SU-DHL-6 (cell line): ENCODE data around the gene RIN1.

Source experiments
- H2AFZ ChIP-seq: fragments of 200-600 bp; sonication (generic); 2 replicates; pipeline ENCODE4 v1.6.1; 2014; ENCODE audit warnings: low read depth, mild to moderate bottlenecking, moderate library complexity, mixed read lengths, antibody characterized with exemption, low read length; ENCODE audit not compliant: severe bottlenecking
- H3F3A ChIP-seq: fragments of 200-600 bp; shearing (Covaris generic); 2 replicates; pipeline ENCODE4 v1.6.0; 2016; ENCODE audit warnings: antibody characterized with exemption, mild to moderate bottlenecking; ENCODE audit not compliant: insufficient read depth
- H3K27ac ChIP-seq: fragments of 200-600 bp; sonication (generic); 2 replicates; pipeline ENCODE4 v1.5.1; 2016; ENCODE audit warnings: low read depth, mild to moderate bottlenecking, low read length, moderate library complexity, mixed read lengths
- H3K27me3 ChIP-seq: fragments of 200-600 bp; sonication (generic), shearing (Covaris generic); 2 replicates; pipeline ENCODE4 v1.6.0; 2014; ENCODE audit warnings: mild to moderate bottlenecking, low read length
- H3K36me3 ChIP-seq: fragments of 200-600 bp; sonication (generic); 2 replicates; pipeline ENCODE4 v1.6.1; 2014; ENCODE audit warnings: mild to moderate bottlenecking, low read length, mixed read lengths
- H3K4me2 ChIP-seq: fragments of 300-600, 200-600 bp; shearing (Covaris generic), sonication (generic); 2 replicates; pipeline ENCODE4 v1.6.0; 2014; ENCODE audit warnings: low read length, low read depth, mild to moderate bottlenecking; ENCODE audit not compliant: poor library complexity, severe bottlenecking
- H3K4me3 ChIP-seq: fragments of 200-600 bp; sonication (generic); 2 replicates; pipeline ENCODE4 v1.5.1; 2014; ENCODE audit warnings: antibody characterized with exemption, low read length, mild to moderate bottlenecking, mixed read lengths; ENCODE audit not compliant: insufficient read depth, poor library complexity, severe bottlenecking
- H3K79me2 ChIP-seq: fragments of 200-600 bp; sonication (generic); 2 replicates; pipeline ENCODE4 v1.6.1; 2014; ENCODE audit warnings: mild to moderate bottlenecking, low read length, moderate library complexity; ENCODE audit not compliant: insufficient read depth
- H3K9ac ChIP-seq: fragments of 200-600 bp; sonication (generic); 2 replicates; pipeline ENCODE4 v1.7.0; 2014; ENCODE audit warnings: mild to moderate bottlenecking, low read length
- H3K9me2 ChIP-seq: fragments of 200-600 bp; sonication (generic); replicated peaks from 2 replicates; pipeline ENCODE4 v1.6.1; 2014; ENCODE audit warnings: low read length; ENCODE audit not compliant: insufficient read depth
- H3K9me3 ChIP-seq: fragments of 200-600 bp; sonication (generic); 2 replicates; pipeline ENCODE4 v1.6.1; 2014; ENCODE audit warnings: low read length, mixed read lengths; ENCODE audit not compliant: insufficient read depth
- H4K20me1 ChIP-seq: fragments of 200-600 bp; sonication (generic); 2 replicates; pipeline ENCODE4 v1.6.1; 2014; ENCODE audit warnings: low read depth, mild to moderate bottlenecking, antibody characterized with exemption, low read length, moderate library complexity, mixed read lengths
- CTCF ChIP-seq: fragments of 200-600 bp; sonication (generic); IDR thresholded peaks from one replicate; pipeline ENCODE4 v1.5.1; 2017; ENCODE audit warnings: antibody characterized with exemption, mild to moderate bottlenecking, low read length, moderate library complexity; ENCODE audit not compliant: insufficient read depth, poor library complexity, severe bottlenecking
- EZH2phosphoT487 ChIP-seq: fragments of 200-600 bp; sonication (generic), shearing (Covaris generic); conservative IDR thresholded peaks from 2 replicates; pipeline ENCODE4 v1.6.1; 2018; ENCODE audit warnings: mild to moderate bottlenecking, antibody characterized with exemption, low read length, moderate library complexity, mixed read lengths

RIN1 gene

GRCh38 chr11:66347425-66348276, 11.4 kb upstream of the RIN1 start, which contains the start of gene B4GAT1:
Gene B4GAT1, minus strand, starts transcription at chr11:66347629. Its CDS starts 84 bp downstream, at chr11:66347545.
- Histone ChIP-seq H3K36me3 (no peaks in the 10 kb centered on the region), H3K79me2 (peaks cover 17% of the 10 kb centered on the region), H3F3A (peaks cover 16% of the 10 kb centered on the region), H2AFZ (peak within 1 kb of the TSS; percentile 75), H4K20me1 (no peaks in the 10 kb centered on the region), H3K4me2 (peak within 1 kb of the TSS; percentile 72), H3K4me3 (peak within 1 kb of the TSS; percentile 77), H3K9me2 (no peaks in the 10 kb centered on the region), H3K9ac (peak within 1 kb of the TSS; percentile 75), H3K27me3 (no peaks in the 10 kb centered on the region), H3K27ac (peak within 1 kb of the TSS; percentile 63), H3K9me3 (no peaks in the 10 kb centered on the region)
- no peak for TF ChIP-seq CTCF
- no peak for TF ChIP-seq EZH2phosphoT487

GRCh38 chr11:66346476-66347424, 10.5 kb upstream of the RIN1 start:
- H2AFZ ChIP-seq = peak overlapping the region; percentile 75
- TF ChIP-seq CTCF (no peak), EZH2phosphoT487 (no peak)
- peaks cover 17% of the 10 kb centered on the region for H3K79me2 ChIP-seq
- no peaks in the 10 kb centered on the region for H3K27me3 ChIP-seq
- H3F3A ChIP-seq = peaks cover 16% of the 10 kb centered on the region
- no peaks in the 10 kb centered on the region for H3K9me3 ChIP-seq
- H3K27ac ChIP-seq = no peak overlapping the region
- no peaks in the 10 kb centered on the region for H3K36me3 ChIP-seq
- H3K4me2 ChIP-seq = peak overlapping the region; percentile 52
- no peaks in the 10 kb centered on the region for H3K9me2 ChIP-seq
- no peaks in the 10 kb centered on the region for H4K20me1 ChIP-seq
- peak overlapping the region; percentile 58 for H3K4me3 ChIP-seq
- H3K9ac ChIP-seq = peak overlapping the region; percentile 75

GRCh38 chr11:66345316-66345649, 9.0 kb upstream of the RIN1 start:
- no peaks in the 10 kb centered on the region for H3K36me3 ChIP-seq
- TF ChIP-seq EZH2phosphoT487 = no peak
- no peak for TF ChIP-seq CTCF
- H3K9me2 ChIP-seq = no peaks in the 10 kb centered on the region
- H3K79me2 ChIP-seq = peaks cover 17% of the 10 kb centered on the region
- H3K9ac ChIP-seq = peak overlapping the region; percentile 83
- H2AFZ ChIP-seq = peak overlapping the region; percentile 79
- H3F3A ChIP-seq = peaks cover 16% of the 10 kb centered on the region
- no peaks in the 10 kb centered on the region for H3K9me3 ChIP-seq
- peak overlapping the region; percentile 76 for H3K4me2 ChIP-seq
- H3K27ac ChIP-seq = peak overlapping the region; percentile 2; the same call in 1 of the 2 replicates
- no peaks in the 10 kb centered on the region for H3K27me3 ChIP-seq
- H4K20me1 ChIP-seq = no peaks in the 10 kb centered on the region
- H3K4me3 ChIP-seq = peak overlapping the region; percentile 97
